Stimulated activated naive CD8-positive, alpha-beta T cell treated with anti-CD3 and anti-CD28 coated beads, Interleukin-15, Interleukin-2, amounts not matched to agents 100 U/mL and 50 U/mL, for 24 hours (primary cell): ENCODE results near the gene RPRML.

Experiments
- ATAC-seq: fragments of 150-1000 bp; cut with Tn5 transposase; one replicate; pipeline ENCODE4 v1.10.0; 2021
- DNase-seq: peaks from one replicate; pipeline ENCODE4 v3.0.0; 2021

The RPRML gene

DNA sequence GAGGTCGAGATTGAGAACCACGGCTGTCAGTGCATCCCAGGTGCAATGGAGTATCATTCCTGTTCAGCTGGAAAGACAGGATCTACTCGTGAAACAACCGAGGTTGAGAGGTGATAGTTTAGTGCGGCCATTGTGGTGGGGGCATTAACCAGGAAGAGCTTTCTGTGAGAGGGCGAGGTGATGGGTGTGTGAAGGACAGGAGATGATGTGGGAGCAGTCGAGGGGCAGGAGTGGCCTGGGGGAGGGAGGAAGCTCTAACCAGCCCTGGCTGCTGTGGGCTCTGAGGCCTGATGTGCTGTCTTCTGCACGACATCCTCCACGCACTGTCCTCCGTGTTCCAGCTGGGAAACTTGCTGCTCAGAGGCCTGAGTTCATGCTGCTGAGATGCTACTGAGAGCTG, 34.1 kb downstream of the RPRML start:
- ATAC-seq (no peak), DNase-seq (no peak)

DNA sequence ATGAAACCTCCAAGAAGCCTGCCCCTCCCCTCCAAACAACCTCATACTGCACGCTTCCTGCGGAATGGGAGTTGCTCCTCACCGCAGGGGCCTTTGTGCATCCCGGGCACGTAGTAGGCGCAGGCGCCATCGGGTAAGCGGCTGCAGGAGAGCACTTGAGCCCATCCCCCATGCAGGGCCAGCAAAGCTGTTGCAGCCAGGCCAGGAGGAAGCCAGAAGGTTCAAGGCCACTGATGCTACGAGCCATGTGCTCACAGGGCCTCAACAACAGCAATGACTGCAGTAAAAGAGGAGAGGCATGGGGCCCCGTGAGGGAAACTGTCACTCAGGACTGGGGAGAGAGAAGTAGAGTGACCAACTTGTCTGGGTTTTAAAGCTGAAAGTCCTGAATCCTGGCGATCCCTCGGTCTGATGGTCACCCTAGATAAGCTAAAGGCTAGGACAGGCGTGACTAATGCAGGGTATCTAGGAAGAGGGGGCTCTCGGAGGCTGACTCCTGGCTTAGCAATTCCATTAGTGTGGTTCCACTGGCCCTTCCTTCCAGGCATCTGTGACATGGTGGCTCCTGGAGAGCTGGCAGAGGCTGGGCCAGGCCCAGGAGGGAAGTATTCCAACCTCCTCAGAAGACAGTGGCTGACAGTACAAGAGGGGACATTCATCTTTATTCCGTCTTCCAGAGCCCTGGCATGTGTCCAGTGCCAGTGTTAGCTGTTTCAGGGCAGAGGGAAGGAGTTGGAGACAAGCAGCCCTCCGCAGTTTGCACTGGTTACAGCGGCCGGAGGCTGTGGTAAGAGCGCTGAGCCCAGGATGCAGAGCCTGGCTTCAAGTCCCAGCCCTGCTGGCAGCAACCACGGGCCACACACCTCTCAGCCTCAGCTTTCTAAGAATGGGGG, 35.3 kb downstream of the RPRML start:
- DNase-seq = peak; percentile 29
- no peak for ATAC-seq

DNA sequence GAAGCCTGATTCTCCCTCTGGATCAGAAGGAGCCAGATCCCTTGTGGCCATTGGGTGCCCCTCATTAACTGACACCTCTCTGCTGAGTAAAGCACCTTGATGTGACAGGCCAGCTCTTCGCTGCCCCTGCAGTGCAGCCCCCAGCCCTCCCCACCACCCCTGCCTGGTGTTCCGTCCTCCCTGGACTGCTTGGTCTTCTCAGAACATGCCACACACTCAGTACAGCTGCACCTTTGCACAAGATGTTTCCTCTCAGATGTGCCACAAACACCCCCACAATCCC, 35.9 kb downstream of the RPRML start:
- no peak for ATAC-seq
- DNase-seq = no peak

DNA sequence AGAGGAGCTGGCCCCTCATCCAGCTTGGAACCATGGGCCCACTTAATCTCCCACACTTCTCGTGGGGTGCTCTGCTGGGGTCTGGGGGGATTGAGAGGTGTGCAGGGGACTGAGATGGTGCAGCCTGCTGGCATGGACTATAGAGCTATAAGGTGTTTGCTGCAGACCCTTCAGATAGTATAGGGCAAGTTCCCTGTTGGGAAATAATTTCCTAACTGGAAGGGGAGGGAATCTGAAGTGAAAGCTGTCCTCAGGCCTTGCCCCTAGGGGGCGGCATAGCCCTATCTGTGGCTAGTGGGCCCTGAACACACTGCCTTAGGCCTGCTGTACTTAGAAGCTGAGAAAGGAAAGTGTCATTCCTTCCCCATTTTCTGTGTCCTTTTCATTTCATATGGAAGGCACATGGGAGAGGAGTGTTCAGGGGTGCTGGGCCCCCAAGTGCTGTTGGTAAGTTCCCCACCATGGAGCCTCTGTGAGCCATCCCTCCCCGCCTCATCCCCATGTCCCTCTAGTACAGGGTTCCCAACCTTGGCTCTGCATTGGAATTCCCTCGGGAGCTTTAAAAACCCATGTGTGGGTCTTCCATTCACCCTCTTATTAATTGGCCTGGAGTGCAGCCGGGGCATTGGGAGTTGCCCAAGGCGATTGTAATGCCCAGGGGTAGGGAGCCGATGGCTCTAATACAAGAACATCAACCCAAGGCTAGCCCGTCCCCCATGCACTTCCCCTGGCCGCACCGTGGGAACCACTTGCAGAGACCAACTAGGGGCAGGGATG, 36.4 kb downstream of the RPRML start:
- DNase-seq = peak; percentile 71
- ATAC-seq = peak; percentile 21

GRCh38 chr17:46940692-46941404, 38.2 kb downstream of the RPRML start:
- DNase-seq = peak; percentile 75
- ATAC-seq = peak; percentile 80

DNA sequence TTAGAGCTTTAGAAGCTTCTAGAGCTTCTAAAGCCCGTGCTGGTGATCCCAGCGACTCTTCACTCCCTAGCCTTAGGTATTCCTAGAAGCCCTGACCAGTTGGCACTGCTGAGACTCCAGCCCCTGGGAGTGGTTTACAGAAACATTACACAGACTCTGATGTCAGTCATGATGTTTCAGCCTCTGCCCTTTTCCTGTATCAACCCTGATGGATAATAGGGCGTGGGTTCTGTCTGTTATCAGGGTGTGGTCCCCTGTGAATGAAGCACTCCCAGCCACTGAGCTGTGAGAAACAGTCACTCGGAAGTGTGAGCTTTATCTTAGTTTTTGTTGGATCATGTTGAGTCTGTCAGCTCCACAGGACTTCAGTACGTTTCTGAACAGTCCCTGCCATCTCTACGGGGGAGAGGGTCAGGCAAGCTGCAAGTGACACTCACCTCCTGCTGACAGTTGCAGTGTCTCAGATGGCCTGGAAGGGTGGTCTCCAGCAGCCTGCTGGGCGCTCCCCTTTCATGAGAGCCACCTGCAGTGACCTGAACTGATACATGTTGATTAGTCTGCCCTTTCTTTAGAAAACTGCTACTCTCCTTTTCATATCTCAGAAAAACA, 43.3 kb downstream of the RPRML start:
- DNase-seq (no peak), ATAC-seq (no peak)

- DNase-seq = no peak
- no peak for ATAC-seq
These were observed 47.5 kb downstream of the RPRML start for GRCh38 chr17:46931596-46931995.

- ATAC-seq (no peak), DNase-seq (no peak)
These were observed 49.0 kb downstream of the RPRML start for GRCh38 chr17:46930051-46930450.

- ATAC-seq (no peak), DNase-seq (no peak)
These were observed 49.6 kb downstream of the RPRML start for GRCh38 chr17:46929413-46929812.

DNA sequence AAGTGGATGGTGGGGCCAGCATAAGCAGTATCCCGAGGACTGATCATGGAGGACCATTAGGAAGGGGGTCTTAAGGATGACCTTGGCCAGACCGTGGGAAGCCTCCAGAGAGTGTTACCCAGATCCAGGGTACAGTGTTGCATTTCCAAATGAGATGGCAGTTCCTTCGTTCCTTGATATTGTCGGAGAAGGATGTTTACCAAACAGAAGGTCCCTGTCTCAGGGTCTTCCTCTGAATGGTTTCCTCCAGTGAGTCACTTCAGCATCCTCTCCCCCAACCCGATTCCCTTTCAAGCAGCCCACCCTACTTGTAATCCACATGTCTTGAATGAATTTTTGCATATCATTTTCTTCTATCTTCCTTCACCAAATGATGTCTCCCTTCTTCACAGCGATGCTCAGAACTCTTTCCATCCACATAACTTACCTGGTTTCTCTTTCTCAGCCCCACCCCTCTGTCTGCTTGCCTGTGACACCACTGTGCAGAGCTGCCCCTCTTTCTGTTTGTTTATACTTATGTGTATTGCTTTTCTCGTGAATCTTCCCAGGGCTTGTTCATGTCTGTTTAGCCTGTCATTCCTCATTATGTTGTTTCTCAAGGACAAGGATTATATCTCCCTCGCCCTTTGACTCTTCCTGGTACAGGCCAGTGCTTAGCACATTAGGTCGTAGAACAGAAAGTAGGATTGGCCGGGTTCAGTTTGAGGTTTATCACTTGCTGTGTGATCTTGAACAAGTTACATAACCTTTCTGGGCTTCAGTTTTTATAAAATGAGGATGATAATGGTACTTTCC, 50.4 kb downstream of the RPRML start:
- DNase-seq (no peak), ATAC-seq (no peak)
